SK-N-SH (cell line): Measurements from ENCODE around the gene RARS1. TPM values are rescaled to one million over a fixed set of nuclear protein-coding genes. Genes with fewer than 3 reads are reported as not detected.

Source experiments
- CTCF ChIA-PET: fragments of 300-600, 350-600 bp; formaldehyde crosslinking; extraction: SDS; loops from one replicate; lab custom pipeline; 2021; lab: Yijun Ruan, JAX
- POLR2A ChIA-PET: fragments of 350-600 bp; sonication (Branson Sonifier 250); formaldehyde crosslinking; extraction: SDS; loops from one replicate; lab custom pipeline; 2020; ENCODE audit warnings: antibody characterized with exemption, inconsistent platforms; lab: Yijun Ruan, JAX
- DNase-seq: peaks from one replicate; pipeline ENCODE4 v3.0.0; 2012
- H2AFZ ChIP-seq: fragments of 200-600 bp; sonication (generic); 2 replicates; pipeline ENCODE4 v1.8.1; 2016; ENCODE audit warnings: antibody characterized with exemption, mild to moderate bottlenecking, low read depth
- H3F3A ChIP-seq: fragments of 200-600 bp; sonication (generic); replicated peaks from 2 replicates; pipeline ENCODE3; 2016; ENCODE audit warnings: antibody characterized with exemption, mild to moderate bottlenecking; ENCODE audit not compliant: insufficient read depth
- H3K27ac ChIP-seq, 2 experiments: fragments of 200-500 bp in 1 of 2; fragments of 200-600 bp in 1 of 2; sonication (Bioruptor generic) in 1 of 2; sonication (generic), shearing (Covaris generic) in 1 of 2; 2 replicates each; pipeline versions ENCODE4 v1.5.1 to v1.6.1; 2014 to 2016; ENCODE audit warnings: low read depth in 2 of 2, inconsistent platforms in 1 of 2, low read length in 1 of 2, mild to moderate bottlenecking in 1 of 2, mixed read lengths in 1 of 2
- H3K27me3 ChIP-seq: fragments of 200-600 bp; sonication (generic), shearing (Covaris generic); 2 replicates; pipeline ENCODE4 v1.6.1; 2016; ENCODE audit warnings: mixed run types; ENCODE audit not compliant: insufficient read depth
- H3K36me3 ChIP-seq, 2 experiments: fragments of 200-500 bp in 1 of 2; fragments of 200-600 bp in 1 of 2; sonication (Bioruptor generic) in 1 of 2; sonication (generic) in 1 of 2; replicated peaks in 1 of 2; 2 replicates each; pipeline versions ENCODE3 to v1.5.1; 2014 to 2016; ENCODE audit warnings: low read length in 1 of 2, mild to moderate bottlenecking in 1 of 2; ENCODE audit not compliant: insufficient read depth in 2 of 2, control insufficient read depth in 1 of 2
- H3K4me1 ChIP-seq, 2 experiments: fragments of 200-500 bp in 1 of 2; fragments of 200-600 bp in 1 of 2; sonication (Bioruptor generic) in 1 of 2; sonication (generic), shearing (Covaris generic) in 1 of 2; 2 replicates each; pipeline versions ENCODE4 v1.5.1 to v1.6.1; 2014 to 2016; ENCODE audit warnings: low read depth in 1 of 2, low read length in 1 of 2, mixed run types in 1 of 2; ENCODE audit not compliant: insufficient read depth in 2 of 2, control insufficient read depth in 1 of 2
- H3K4me2 ChIP-seq: fragments of 200-600 bp; sonication (generic), shearing (Covaris generic); 2 replicates; pipeline ENCODE4 v1.6.1; 2017; ENCODE audit warnings: mixed run types
- H3K4me3 ChIP-seq, 2 experiments: fragments of 200-500 bp in 1 of 2; fragments of 200-600 bp in 1 of 2; sonication (Bioruptor generic) in 1 of 2; sonication (generic), shearing (Covaris generic) in 1 of 2; 2 replicates each; pipeline versions ENCODE4 v1.5.1 to v1.8.1; 2014 to 2016; ENCODE audit warnings: low read depth in 2 of 2, inconsistent platforms in 1 of 2, low read length in 1 of 2, mild to moderate bottlenecking in 1 of 2, mixed read lengths in 1 of 2, moderate library complexity in 1 of 2
- H3K79me2 ChIP-seq: fragments of 200-600 bp; sonication (generic); 2 replicates; pipeline ENCODE4 v1.8.1; 2017; ENCODE audit warnings: mild to moderate bottlenecking; ENCODE audit not compliant: insufficient read depth
- H3K9ac ChIP-seq: fragments of 200-600 bp; sonication (generic); 2 replicates; pipeline ENCODE4 v1.6.1; 2017; ENCODE audit warnings: mixed run types
- H3K9me2 ChIP-seq: fragments of 200-600 bp; sonication (generic); 2 replicates; pipeline ENCODE4 v1.6.1; 2017; ENCODE audit warnings: mixed run types
- H3K9me3 ChIP-seq: fragments of 200-600 bp; sonication (generic); 2 replicates; pipeline ENCODE4 v1.6.1; 2017; ENCODE audit warnings: mixed run types, mild to moderate bottlenecking, moderate library complexity
- H4K20me1 ChIP-seq: fragments of 200-600 bp; sonication (generic); 2 replicates; pipeline ENCODE4 v1.6.1; 2017; ENCODE audit warnings: mild to moderate bottlenecking, mixed run types; ENCODE audit not compliant: insufficient read depth
- CTCF ChIP-seq: fragments of 200-600 bp; sonication (generic); IDR thresholded peaks from 2 replicates; pipeline ENCODE4 v1.6.1; 2017; ENCODE audit warnings: antibody characterized with exemption, mild to moderate bottlenecking, moderate library complexity
- FOSL2 ChIP-seq: IDR thresholded peaks from 2 replicates; pipeline ENCODE4 v1.4.0; 2012; ENCODE audit warnings: low read depth, mild to moderate bottlenecking, moderate library complexity, borderline replicate concordance
- GATA2 ChIP-seq: sonication (generic); formaldehyde crosslinking; IDR thresholded peaks from 2 replicates; pipeline ENCODE4 v1.5.0; 2020; ENCODE audit warnings: mild to moderate bottlenecking, missing genetic modification reagents
- IRF3 ChIP-seq: fragments of 150-350 bp; IDR thresholded peaks from 2 replicates; pipeline ENCODE4 v1.6.1; 2016; ENCODE audit warnings: mild to moderate bottlenecking, low read depth, low read length
- MEF2A ChIP-seq: IDR thresholded peaks from 2 replicates; pipeline ENCODE4 v1.4.0; 2012; ENCODE audit warnings: low read depth, borderline replicate concordance
- PBX3 ChIP-seq: IDR thresholded peaks from 2 replicates; pipeline ENCODE4; 2012
- TCF12 ChIP-seq: IDR thresholded peaks from 2 replicates; pipeline ENCODE4 v1.4.0; 2012
- ZBTB33 ChIP-seq: IDR thresholded peaks from 2 replicates; pipeline ENCODE4 v1.4.0; 2012; ENCODE audit warnings: low read depth, borderline replicate concordance
- WGBS: methylation state at CpG from one replicate; pipeline ENCODE4 v1.1.6; 2017; ENCODE audit warnings: low lambda C conversion rate; 5-methylcytosine and 5-hydroxymethylcytosine counted together
- polyA plus RNA-seq, 3 experiments: library from polyadenylated mRNA; depleted of rRNA; stranded (reverse); fragments of >200 nt; gene quantifications; 2 replicates each; pipeline ENCODE4 v1.2.3, GENCODE V29; 2012

RARS1 gene
- polyA plus RNA-seq, 1 of the 3 experiments (the other 2 are of a cell fraction) = 53.5 TPM

GRCh38 chr5:168443533-168443932 lies 42.7 kb upstream of the RARS1 start:
- Histone ChIP-seq H3K27ac (peak overlapping the region in 1 of 2 experiments; percentile 3; a peak in 2 of 4 replicates), H3K9me2 (no peaks in the 10 kb centered on the region), H4K20me1 (no peaks in the 10 kb centered on the region), H3K79me2 (no peaks in the 10 kb centered on the region), H3K9ac (no peak overlapping the region), H3K27me3 (no peaks in the 10 kb centered on the region), H3K4me3 (no peak overlapping the region), H3K36me3 (peaks cover 6 to 10% of the 10 kb centered on the region in 2 experiments), H3K9me3 (no peaks in the 10 kb centered on the region), H3K4me1 (no peaks in the 10 kb centered on the region), H3F3A (no peaks in the 10 kb centered on the region), H3K4me2 (no peak overlapping the region), H2AFZ (no peak overlapping the region)
- TF ChIP-seq FOSL2 (0 out of 2 replicates have a peak, but pooled peaks have one; percentile 23), TCF12 (peak; percentile 53; the same call in 1 of the 2 replicates), ZBTB33 (no peak), GATA2 (CRISPR knock-in tag) (no peak), CTCF (no peak), PBX3 (peak; percentile 47; the same call in 1 of the 2 replicates)
- DNase-seq = no peak
- POLR2A ChIA-PET = no interaction called here
- CTCF ChIA-PET = no interaction called here

- Histone ChIP-seq H3K4me3 (no peak overlapping the region), H3K4me2 (no peak overlapping the region), H3K27ac (peak overlapping the region; percentile 3 to 24; a peak in 2 of 4 replicates), H3K27me3 (no peaks in the 10 kb centered on the region)
- 95% methylated on average over 4 of the region's 4 CpGs for WGBS
- ChIA-PET CTCF (no interaction called here), POLR2A (no interaction called here)
- no peak for DNase-seq
- TF ChIP-seq MEF2A = no peak
- no peak for TF ChIP-seq IRF3
- TF ChIP-seq, all 33 proteins: peak for 0
- Histone ChIP-seq H3K79me2 (no peaks in the 10 kb centered on the region), H3K9ac (no peak overlapping the region), H4K20me1 (no peaks in the 10 kb centered on the region), H3K4me1 (no peaks in the 10 kb centered on the region), H2AFZ (no peak overlapping the region), H3F3A (no peaks in the 10 kb centered on the region), H3K9me2 (no peaks in the 10 kb centered on the region), H3K36me3 (peaks cover 6 to 11% of the 10 kb centered on the region in 2 experiments), H3K9me3 (no peaks in the 10 kb centered on the region)
Observed at GRCh38 chr5:168443950-168444700, 42.1 kb upstream of the RARS1 start.
